ENCODE data around the gene VRK3. TPM values are rescaled to one million over a fixed set of nuclear protein-coding genes. Genes with fewer than 3 reads are reported as not detected.

Gene VRK3
- total and polyA plus RNA-seq, 2 donors: 17.8 to 24.4 TPM

DNA sequence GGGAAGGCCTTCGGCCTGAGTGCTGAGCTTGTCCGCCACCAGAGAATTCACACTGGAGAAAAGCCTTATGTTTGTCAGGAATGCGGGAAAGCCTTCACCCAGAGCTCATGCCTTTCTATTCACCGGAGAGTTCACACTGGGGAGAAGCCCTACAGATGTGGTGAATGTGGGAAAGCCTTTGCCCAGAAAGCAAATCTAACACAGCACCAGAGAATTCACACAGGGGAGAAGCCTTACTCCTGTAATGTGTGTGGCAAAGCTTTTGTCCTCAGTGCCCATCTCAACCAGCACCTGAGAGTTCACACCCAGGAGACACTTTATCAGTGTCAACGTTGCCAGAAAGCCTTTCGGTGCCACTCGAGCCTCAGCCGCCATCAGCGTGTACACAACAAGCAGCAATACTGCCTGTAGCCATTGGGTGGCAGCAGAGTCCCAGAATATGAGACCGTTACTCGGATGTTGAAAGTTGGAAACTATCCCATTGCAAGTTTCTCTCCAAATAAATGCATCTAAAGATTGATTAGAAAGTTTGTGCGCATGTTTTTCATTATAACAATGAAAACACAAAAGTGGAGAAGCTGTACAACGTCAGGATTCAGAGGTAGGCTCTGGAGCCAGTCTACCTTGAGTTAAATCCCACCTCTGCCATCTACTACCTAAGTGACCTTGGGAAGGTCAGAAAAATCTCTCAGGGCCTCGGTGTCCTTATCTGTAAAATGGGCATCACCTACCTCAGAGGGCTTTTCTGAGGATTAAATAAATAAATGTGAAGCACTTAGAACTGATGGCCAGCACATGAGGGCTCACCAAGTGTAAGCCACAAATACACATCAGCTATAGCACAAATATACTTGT lies 21.7 kb upstream of the VRK3 start:
- no peak overlapping the region for H3K27ac ChIP-seq (ENCODE audit: low read depth)
- peaks cover 11% of the 10 kb centered on the region for H3K36me3 ChIP-seq (ENCODE audit: insufficient read depth)
- no peak for DNase-seq (ENCODE audit: extremely low spot score)
- no peaks in the 10 kb centered on the region for H3K4me1 ChIP-seq (ENCODE audit: insufficient read depth)
- H3K4me3 ChIP-seq (ENCODE audit: low read depth, low read length): no peak overlapping the region
- WGBS: 65% methylated on average over 14 of the region's 14 CpGs

DNA sequence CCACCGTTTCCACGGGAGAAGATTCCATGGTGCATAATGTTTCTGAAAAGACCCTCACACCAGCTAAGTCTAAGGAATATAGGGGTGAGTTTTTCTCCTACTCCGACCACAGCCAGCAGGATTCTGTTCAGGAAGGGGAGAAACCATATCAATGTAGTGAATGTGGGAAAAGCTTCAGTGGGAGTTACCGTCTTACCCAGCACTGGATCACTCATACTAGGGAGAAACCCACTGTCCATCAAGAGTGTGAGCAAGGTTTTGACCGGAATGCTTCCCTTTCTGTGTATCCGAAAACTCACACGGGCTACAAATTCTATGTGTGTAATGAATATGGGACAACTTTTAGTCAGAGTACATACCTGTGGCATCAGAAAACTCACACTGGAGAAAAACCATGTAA lies 19.8 kb upstream of the VRK3 start:
- 99% methylated on average over 7 of the region's 7 CpGs for WGBS
- no peak overlapping the region for H3K4me3 ChIP-seq (ENCODE audit: low read depth, low read length)
- no peak overlapping the region for H3K27ac ChIP-seq (ENCODE audit: low read depth)
- DNase-seq (ENCODE audit: extremely low spot score): no peak
- no peaks in the 10 kb centered on the region for H3K4me1 ChIP-seq (ENCODE audit: insufficient read depth)
- peaks cover 12% of the 10 kb centered on the region for H3K36me3 ChIP-seq (ENCODE audit: insufficient read depth)

DNA sequence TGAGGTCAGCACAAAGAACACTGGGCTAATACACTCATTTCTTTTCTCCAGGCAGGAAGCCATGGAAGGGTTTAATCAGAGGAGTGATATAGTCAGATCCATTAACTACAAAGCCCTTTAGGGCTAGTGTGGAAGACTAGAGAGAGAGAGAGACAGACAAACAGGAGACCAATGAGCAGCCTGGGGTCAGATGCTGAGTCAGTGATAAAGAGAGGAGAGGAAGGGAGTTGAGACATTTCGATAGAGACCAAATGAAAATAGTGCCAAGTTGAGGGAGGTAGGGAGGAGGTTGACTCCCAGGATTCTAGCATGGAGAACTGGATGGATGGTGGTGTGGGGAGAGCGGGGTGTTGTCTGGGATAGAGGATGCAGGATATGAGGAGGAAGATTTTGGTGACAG lies 18.8 kb upstream of the VRK3 start:
- peaks cover 17% of the 10 kb centered on the region for H3K36me3 ChIP-seq (ENCODE audit: insufficient read depth)
- DNase-seq (ENCODE audit: extremely low spot score): no peak
- H3K27ac ChIP-seq (ENCODE audit: low read depth): no peak overlapping the region
- 97% methylated on average over 2 of the region's 2 CpGs for WGBS
- H3K4me3 ChIP-seq (ENCODE audit: low read depth, low read length): no peak overlapping the region
- H3K4me1 ChIP-seq (ENCODE audit: insufficient read depth): no peaks in the 10 kb centered on the region

DNA sequence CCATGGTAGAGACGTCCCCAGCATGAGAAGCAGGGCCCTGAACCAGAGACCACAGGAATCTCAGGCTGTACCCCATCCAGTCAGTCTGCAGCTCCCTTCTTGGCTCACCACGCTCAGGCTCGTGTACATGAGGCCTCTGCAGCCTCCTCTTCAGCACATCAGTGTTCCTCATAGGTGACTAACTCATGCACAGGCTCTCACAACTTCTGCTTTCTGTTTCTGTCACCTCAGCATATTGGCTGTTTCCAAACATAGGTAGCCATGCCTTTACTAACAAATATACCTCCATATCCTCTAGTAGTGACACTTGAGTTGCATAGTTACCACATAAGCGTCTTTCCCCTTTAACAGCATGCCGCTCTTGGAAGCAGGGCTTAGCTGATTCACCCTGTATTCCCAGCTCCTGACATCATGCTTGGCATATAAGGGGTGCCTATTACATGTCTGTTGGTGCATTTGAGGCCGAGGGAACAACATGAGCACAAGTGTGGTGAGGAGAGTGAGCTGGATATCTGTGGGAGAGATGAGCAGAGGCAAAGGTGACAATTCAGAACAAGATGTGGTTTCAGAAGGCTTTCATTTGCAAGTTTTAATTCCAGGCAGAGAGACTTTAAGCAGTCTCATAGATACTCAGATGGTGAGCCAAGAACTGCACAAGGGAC lies 17.3 kb upstream of the VRK3 start:
- H3K36me3 ChIP-seq (ENCODE audit: insufficient read depth): peaks cover 17% of the 10 kb centered on the region
- H3K27ac ChIP-seq (ENCODE audit: low read depth): no peak overlapping the region
- DNase-seq (ENCODE audit: extremely low spot score): no peak
- H3K4me3 ChIP-seq (ENCODE audit: low read depth, low read length): no peak overlapping the region
- WGBS: 96% methylated on average over 6 of the region's 6 CpGs
- no peaks in the 10 kb centered on the region for H3K4me1 ChIP-seq (ENCODE audit: insufficient read depth)

DNA sequence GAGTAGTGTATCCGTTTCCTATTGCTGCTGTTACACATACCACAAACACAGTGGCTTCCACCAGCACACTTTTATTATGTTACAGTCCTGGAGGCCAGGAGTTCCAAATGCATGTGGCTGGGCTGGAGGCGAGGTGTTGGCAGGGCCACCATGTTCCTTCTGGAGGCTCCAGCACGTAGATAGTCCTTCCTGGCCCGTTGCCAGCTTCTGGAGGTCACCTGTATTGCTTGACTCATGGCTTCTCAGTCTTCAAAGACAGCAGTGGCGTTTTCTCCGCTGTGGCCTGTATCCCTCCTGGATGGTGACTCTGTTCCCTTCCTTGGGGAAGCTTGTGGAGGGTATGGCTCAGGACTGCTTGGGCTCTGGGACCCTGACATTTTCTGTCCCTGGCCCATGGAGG lies 15.8 kb upstream of the VRK3 start:
- no peaks in the 10 kb centered on the region for H3K4me1 ChIP-seq (ENCODE audit: insufficient read depth)
- no peak overlapping the region for H3K4me3 ChIP-seq (ENCODE audit: low read depth, low read length)
- peaks cover 16% of the 10 kb centered on the region for H3K36me3 ChIP-seq (ENCODE audit: insufficient read depth)
- no peak overlapping the region for H3K27ac ChIP-seq (ENCODE audit: low read depth)
- WGBS: 89% methylated on average over 6 of the region's 6 CpGs
- no peak for DNase-seq (ENCODE audit: extremely low spot score)

DNA sequence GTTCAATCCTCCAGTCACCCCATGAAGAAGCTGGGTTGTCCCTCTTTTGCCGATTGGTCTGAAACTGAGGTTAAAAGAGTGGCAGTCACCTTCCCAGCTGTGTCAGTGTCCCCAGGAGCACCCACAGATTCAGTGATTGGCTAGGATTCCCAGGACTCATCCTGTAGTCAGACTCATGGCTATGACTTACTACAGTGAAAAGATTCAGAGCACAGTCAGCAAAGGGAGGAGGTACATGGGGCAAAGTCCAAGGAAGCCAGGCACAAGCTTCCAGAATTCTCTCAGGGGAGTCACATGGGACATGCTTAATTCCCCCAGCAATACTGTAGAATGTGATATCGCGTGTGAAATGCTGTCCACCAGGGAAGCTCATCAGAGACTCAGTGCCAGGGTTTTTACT lies 14.8 kb upstream of the VRK3 start:
- Histone ChIP-seq H3K36me3 (ENCODE audit: insufficient read depth) (peaks cover 17% of the 10 kb centered on the region), H3K27ac (ENCODE audit: low read depth) (no peak overlapping the region)
- 94% methylated on average over 3 of the region's 3 CpGs for WGBS

DNA sequence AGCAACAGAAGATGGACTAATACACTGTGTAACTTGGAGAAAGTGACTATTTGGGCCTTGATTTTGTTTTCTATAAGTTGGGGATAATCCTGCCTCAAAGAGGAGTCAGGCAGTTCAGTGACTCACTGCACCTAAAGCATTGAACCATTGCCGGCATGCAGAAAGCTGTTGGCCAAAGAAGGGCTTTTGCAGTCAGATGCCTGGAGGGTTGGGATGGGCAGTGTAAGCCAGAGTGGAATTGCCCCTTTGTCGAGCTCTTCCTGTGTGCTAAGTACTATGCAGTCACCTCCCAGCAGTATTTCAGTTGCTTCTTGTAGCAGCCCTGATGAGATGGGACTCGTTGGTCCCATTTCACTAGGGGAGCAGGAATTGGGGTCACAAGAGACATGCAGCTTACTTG lies 11.7 kb upstream of the VRK3 start:
- Histone ChIP-seq H3K27ac (ENCODE audit: low read depth) (no peak overlapping the region), H3K4me1 (ENCODE audit: insufficient read depth) (no peaks in the 10 kb centered on the region), H3K4me3 (ENCODE audit: low read depth, low read length) (no peak overlapping the region), H3K36me3 (ENCODE audit: insufficient read depth) (peaks cover 8% of the 10 kb centered on the region)
- no peak for DNase-seq (ENCODE audit: extremely low spot score)
- WGBS: 97% methylated on average over 3 of the region's 3 CpGs

More for the DNA sequence above, 14.8 kb upstream of the VRK3 start:
- Histone ChIP-seq H3K4me3 (ENCODE audit: low read depth, low read length) (no peak overlapping the region), H3K4me1 (ENCODE audit: insufficient read depth) (no peaks in the 10 kb centered on the region)
- no peak for DNase-seq (ENCODE audit: extremely low spot score)

DNA sequence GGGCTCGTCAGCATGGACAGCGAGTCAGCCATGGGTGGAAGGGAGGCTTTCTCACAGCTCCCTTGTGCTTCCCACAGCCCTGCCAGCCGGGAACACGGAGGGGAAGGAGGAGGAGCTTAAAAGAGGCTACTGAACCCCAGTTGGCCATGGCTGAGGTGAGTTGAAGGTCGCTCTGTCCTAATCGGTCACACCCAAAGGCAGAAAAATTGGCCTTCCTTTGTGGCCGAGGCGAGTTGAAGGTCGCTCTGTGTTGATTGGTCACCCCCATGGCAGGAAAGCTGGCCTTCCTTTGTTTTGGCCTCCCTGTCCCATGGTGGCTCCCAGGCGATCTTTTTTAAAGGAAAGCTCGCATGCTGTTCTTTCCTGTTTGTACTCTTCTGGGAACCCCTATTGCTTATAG lies 5.8 kb upstream of the VRK3 start:
- Histone ChIP-seq H3K4me3 (ENCODE audit: low read depth, low read length) (no peak overlapping the region), H3K27ac (ENCODE audit: low read depth) (no peak overlapping the region), H3K4me1 (ENCODE audit: insufficient read depth) (no peaks in the 10 kb centered on the region), H3K36me3 (ENCODE audit: insufficient read depth) (peaks cover 2% of the 10 kb centered on the region)
- WGBS: 88% methylated on average over 11 of the region's 11 CpGs
- no peak for DNase-seq (ENCODE audit: extremely low spot score)

DNA sequence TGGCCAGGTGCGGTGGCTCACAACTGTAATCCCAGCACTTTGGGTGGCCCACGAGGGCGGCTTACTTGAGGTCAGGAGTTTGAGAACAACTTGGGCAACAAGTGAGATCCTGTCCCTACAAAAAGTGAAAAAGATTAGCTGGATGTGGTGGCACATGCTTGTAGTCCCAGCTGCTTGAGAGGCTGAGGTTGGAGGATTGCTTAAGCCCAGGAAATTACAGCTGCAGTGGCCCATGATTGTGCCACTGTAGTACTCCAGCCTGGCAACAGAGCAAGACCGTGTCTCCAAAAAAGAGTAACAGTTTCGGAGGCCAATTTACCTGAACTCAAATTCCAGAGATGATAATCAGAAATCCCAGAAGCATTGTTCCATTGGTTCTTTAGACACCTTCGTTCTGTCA lies 5.1 kb upstream of the VRK3 start:
- no peak overlapping the region for H3K4me3 ChIP-seq (ENCODE audit: low read depth, low read length)
- no peaks in the 10 kb centered on the region for H3K4me1 ChIP-seq (ENCODE audit: insufficient read depth)
- H3K36me3 ChIP-seq (ENCODE audit: insufficient read depth): no peaks in the 10 kb centered on the region
- 75% methylated on average over 6 of the region's 6 CpGs for WGBS
- DNase-seq (ENCODE audit: extremely low spot score): no peak
- H3K27ac ChIP-seq (ENCODE audit: low read depth): no peak overlapping the region

DNA sequence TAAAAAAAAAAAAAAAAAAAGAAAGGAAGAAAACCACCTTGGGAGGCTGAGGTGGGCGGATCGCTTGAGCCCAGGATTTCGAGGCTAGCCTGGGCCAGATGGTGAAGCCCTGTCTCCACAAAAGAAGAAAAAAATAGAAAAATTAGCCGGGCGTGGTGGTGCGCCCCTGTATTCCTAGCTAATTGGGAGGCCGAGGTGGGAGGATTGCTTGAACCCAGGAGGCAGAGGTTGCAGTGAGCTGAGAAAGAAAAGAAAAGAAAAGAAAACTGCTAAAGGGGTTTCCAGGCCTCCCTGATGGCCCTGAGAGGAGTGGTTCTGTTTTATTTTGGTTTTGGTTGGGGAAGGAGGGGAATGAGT lies 1.4 kb upstream of the VRK3 start:
- no peak for DNase-seq (ENCODE audit: extremely low spot score)
- Histone ChIP-seq H3K27ac (ENCODE audit: low read depth) (no peak overlapping the region), H3K4me1 (ENCODE audit: insufficient read depth) (peaks cover 2% of the 10 kb centered on the region), H3K36me3 (ENCODE audit: insufficient read depth) (no peaks in the 10 kb centered on the region), H3K4me3 (ENCODE audit: low read depth, low read length) (no peak overlapping the region)
- WGBS: 88% methylated on average over 7 of the region's 7 CpGs

DNA sequence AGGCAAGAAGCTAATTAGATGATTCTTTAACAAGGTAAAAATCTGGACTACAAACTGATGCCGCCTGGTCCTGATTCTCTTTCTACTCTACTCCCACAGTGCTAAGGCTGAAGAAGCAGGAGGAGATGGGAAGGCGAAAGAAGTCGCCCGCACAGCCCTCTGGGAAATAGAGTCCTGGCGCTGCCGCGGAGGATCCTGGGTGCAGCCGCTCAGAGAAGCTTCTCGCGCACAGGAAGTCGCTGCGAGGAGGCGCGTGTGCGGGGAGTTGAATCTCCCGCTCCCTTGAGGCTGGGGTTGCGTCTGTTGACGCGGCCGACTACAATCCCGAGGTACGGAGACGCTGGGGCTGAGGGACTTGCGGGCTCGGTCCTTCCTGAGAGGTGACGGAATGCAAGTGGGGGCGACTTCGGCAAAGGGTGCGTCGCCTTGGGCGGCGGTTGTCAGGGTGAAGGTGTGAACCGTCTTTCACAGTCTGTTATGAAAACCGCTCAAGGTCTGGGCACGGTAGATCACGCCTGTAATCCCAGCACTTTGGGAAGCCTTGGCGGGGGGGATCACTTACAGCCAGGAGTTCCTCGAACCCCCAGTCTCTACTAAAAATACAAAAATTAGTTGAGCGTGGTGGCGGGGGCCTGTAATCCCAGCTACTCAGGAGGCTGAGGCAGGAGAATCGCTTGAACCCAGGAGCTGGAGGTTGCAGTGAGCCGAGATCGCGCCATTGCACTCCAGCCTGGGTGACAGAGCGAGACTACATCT lies 800 bp upstream of the VRK3 start, which contains the start of gene ZNF473:
Gene ZNF473 (plus strand): TSS at position 212 of the 756 bp plus-strand sequence. CDS start 5,078 bp downstream, outside the sequence.
- Histone ChIP-seq H3K27ac (ENCODE audit: low read depth) (peak within 1 kb of the TSS; percentile 86), H3K36me3 (ENCODE audit: insufficient read depth) (no peaks in the 10 kb centered on the region), H3K4me3 (ENCODE audit: low read depth, low read length) (peak within 1 kb of the TSS; percentile 72), H3K4me1 (ENCODE audit: insufficient read depth) (peaks cover 2% of the 10 kb centered on the region)
- DNase-seq (ENCODE audit: extremely low spot score): no peak
- WGBS: 10% methylated on average over 45 of the region's 45 CpGs

DNA sequence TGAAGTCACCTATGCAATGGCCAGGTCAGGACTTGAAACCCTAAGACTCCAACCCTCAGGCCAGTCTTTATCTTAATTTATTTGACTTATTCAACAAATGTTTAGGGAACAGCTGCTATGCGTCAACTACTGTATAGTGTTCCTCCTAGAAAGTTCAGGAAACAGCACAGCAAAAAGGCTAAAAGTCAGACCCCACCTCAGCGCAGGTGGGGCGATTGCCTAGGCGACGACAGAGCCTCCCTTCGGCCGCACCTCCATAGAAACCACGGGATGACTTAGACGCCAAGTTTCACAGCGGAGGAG lies 502 bp downstream of the VRK3 start:
- 1% methylated on average over 10 of the region's 10 CpGs for WGBS
- H3K4me3 ChIP-seq (ENCODE audit: low read depth, low read length): peak overlapping the region; percentile 72
- DNase-seq (ENCODE audit: extremely low spot score): no peak
- H3K36me3 ChIP-seq (ENCODE audit: insufficient read depth): no peaks in the 10 kb centered on the region
- H3K4me1 ChIP-seq (ENCODE audit: insufficient read depth): peaks cover 2% of the 10 kb centered on the region
- H3K27ac ChIP-seq (ENCODE audit: low read depth): no peak overlapping the region

DNA sequence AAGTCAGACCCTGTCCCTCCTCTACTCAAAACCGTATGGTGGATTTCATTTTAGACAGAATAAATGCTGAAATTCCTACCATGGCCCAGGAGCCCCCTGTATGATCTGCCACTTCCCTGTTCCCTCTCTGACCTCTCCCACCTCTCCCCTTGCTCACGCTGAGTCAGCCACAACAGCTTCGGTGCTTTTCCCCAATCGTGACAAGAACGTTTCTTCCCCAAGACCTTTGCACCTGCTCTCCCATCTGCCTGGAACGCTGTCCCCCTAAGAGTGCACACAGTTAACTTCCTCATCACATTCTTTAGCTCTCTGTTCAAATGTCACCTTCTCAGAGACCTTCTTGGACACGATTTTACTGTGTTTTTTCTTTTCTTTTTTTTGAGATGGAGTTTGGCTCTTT lies 2.3 kb downstream of the VRK3 start:
- 77% methylated on average over 7 of the region's 7 CpGs for WGBS
- Histone ChIP-seq H3K36me3 (ENCODE audit: insufficient read depth) (no peaks in the 10 kb centered on the region), H3K27ac (ENCODE audit: low read depth) (no peak overlapping the region), H3K4me3 (ENCODE audit: low read depth, low read length) (no peak overlapping the region), H3K4me1 (ENCODE audit: insufficient read depth) (peaks cover 2% of the 10 kb centered on the region)
- no peak for DNase-seq (ENCODE audit: extremely low spot score)

DNA sequence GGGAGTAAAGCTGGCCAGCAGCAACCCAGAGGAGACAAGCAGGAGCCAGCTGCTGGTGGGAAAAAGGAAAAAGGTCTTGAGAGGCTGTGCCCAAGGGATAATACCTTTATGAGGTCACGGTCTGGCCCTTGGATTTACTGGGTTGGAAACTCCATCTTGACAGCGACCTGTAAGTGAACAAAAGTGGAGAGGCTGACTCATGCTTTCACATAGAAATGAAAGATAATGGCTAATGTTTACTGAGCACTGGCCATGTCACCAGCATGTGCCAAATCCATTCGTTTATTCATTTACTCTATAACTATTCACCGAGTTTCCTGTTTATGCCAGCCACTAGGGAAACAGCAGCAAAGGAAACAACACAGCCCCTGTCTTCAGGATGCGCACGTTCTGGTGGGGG lies 4.7 kb downstream of the VRK3 start:
- no peak for DNase-seq (ENCODE audit: extremely low spot score)
- no peaks in the 10 kb centered on the region for H3K36me3 ChIP-seq (ENCODE audit: insufficient read depth)
- H3K27ac ChIP-seq (ENCODE audit: low read depth): no peak overlapping the region
- peaks cover 2% of the 10 kb centered on the region for H3K4me1 ChIP-seq (ENCODE audit: insufficient read depth)
- WGBS: 80% methylated on average over 6 of the region's 6 CpGs
- H3K4me3 ChIP-seq (ENCODE audit: low read depth, low read length): no peak overlapping the region
